ENCODE measurements around the gene SDHB. TPM values are rescaled to one million over a fixed set of nuclear protein-coding genes. Genes with fewer than 3 reads are reported as not detected.

The SDHB gene
- total and polyA plus RNA-seq, 9 of the 15 experiments (the other 6 are each of a cell fraction or from before 2014, with no cell fraction given) = 207 to 554 (median 365) TPM

GRCh38 chr1:17084787-17085186, 31.0 kb upstream of the SDHB start:
- BruUV-seq (replicated peaks) = no TSS peak
- H3K27me3 ChIP-seq (ENCODE audit: control insufficient read depth in 2 of 2, insufficient read depth in 2 of 2, low read length in 2 of 2) = peaks cover 39 to 74% of the 10 kb centered on the region in 2 experiments
- peaks cover 5% of the 10 kb centered on the region for H4K20me1 ChIP-seq (replicated peaks; ENCODE audit: control insufficient read depth, insufficient read depth, low read length)
- no peak overlapping the region for H3K9ac ChIP-seq (ENCODE audit: insufficient read depth in 1 of 2, low read depth in 2 of 2, low read length in 2 of 2)
- intact Hi-C loops (cut with micrococcal nuclease) (no loop called here), in situ Hi-C loops (cut with MboI) (no loop called here)
- H3K4me3 ChIP-seq = no peak overlapping the region
- no peak overlapping the region for H2AFZ ChIP-seq (ENCODE audit: low read depth, low read length)
- H3K9me3 ChIP-seq (replicated peaks; ENCODE audit: control insufficient read depth, insufficient read depth, low read depth, low read length) = no peaks in the 10 kb centered on the region
- H3K9me1 ChIP-seq (ENCODE audit: control insufficient read depth, insufficient read depth, low read length) = no peaks in the 10 kb centered on the region
- H3K4me2 ChIP-seq (ENCODE audit: insufficient read depth, low read length) = no peak overlapping the region
- WGBS (ENCODE audit: insufficient coverage, low coverage, missing lambda C conversion rate) = under 1% methylated on average over 10 of the region's 10 CpGs
- ATAC-seq = 0 out of 3 replicates have a peak, but pooled peaks have one; percentile 29
- no peaks in the 10 kb centered on the region for H3K79me2 ChIP-seq (ENCODE audit: control insufficient read depth, insufficient read depth, low read length)
- FAIRE-seq = no peak
- POLR2A ChIA-PET = interaction anchor here (0.5 to 1.8 kb wide), 4 partner anchors 9 to 169 kb away, joined by 3 to 5 read pairs (median 4); no protein-coding TSS in a partner anchor
- no peak for DNase-seq (ENCODE audit: extremely low read depth in 1 of 4, low spot score in 3 of 4)
- H3K36me3 ChIP-seq (ENCODE audit: control insufficient read depth, insufficient read depth, low read length) = no peaks in the 10 kb centered on the region
- no peaks in the 10 kb centered on the region for H3K4me1 ChIP-seq (replicated peaks in 1 of 2; ENCODE audit: control insufficient read depth in 2 of 2, insufficient read depth in 2 of 2, low read length in 2 of 2)
- CTCF ChIA-PET (ENCODE audit: low intra/inter-chr PET ratio) = no interaction called here
- no peak overlapping the region for H3K27ac ChIP-seq (ENCODE audit: extremely low read depth, low read depth, low read length)
- no peak for TF ChIP-seq NCOR1 (IDR thresholded peaks at IDR 0.05)
- TF ChIP-seq SMARCC2 (IDR thresholded peaks at IDR 0.05; ENCODE audit: low read depth) = no peak
- 0 out of 2 replicates have a peak, but pooled peaks have one; percentile 14 for TF ChIP-seq USF1 (CRISPR knock-in tag; IDR thresholded peaks at IDR 0.05)
- TF ChIP-seq TRIM25 (IDR thresholded peaks at IDR 0.05; ENCODE audit: borderline replicate concordance) = no peak
- TF ChIP-seq MAFF (IDR thresholded peaks at IDR 0.05; ENCODE audit: low read length) = no peak
- peak; percentile 73 for TF ChIP-seq TFAP4 (CRISPR knock-in tag; IDR thresholded peaks at IDR 0.05; ENCODE audit: borderline replicate concordance)
- no peak for TF ChIP-seq HOXB6 (CRISPR knock-in tag; IDR thresholded peaks at IDR 0.05; ENCODE audit: borderline replicate concordance)
- 0 out of 2 replicates have a peak, but pooled peaks have one; percentile 48 for TF ChIP-seq CLOCK (CRISPR knock-in tag; IDR thresholded peaks at IDR 0.05; ENCODE audit: borderline replicate concordance)
- TF ChIP-seq NR2C2 (CRISPR knock-in tag; IDR thresholded peaks at IDR 0.05) = no peak
- peak; percentile 15; the same call in 1 of the 2 replicates for TF ChIP-seq NR2C2 (tag; IDR thresholded peaks at IDR 0.05)
- TF ChIP-seq ZFX (CRISPR knock-in tag; IDR thresholded peaks at IDR 0.05) = no peak
- no peak for TF ChIP-seq ELK3 (CRISPR knock-in tag; IDR thresholded peaks at IDR 0.05)
